OCI-LY7 (cell line): Measurements from ENCODE around the gene ABCC3.

ENCODE experiments used
- CTCF ChIP-seq: fragments of 200-600 bp; sonication (generic); conservative IDR thresholded peaks from 2 replicates; pipeline ENCODE4 v1.5.1; 2014; ENCODE audit warnings: mild to moderate bottlenecking, antibody characterized with exemption, low read length, moderate library complexity, mixed read lengths
- EZH2phosphoT487 ChIP-seq: fragments of 200-600 bp; sonication (generic); IDR thresholded peaks from 2 replicates; pipeline ENCODE4 v1.6.1; 2018; ENCODE audit warnings: low read depth, borderline replicate concordance, mild to moderate bottlenecking, mixed run types, antibody characterized with exemption, low read length, moderate library complexity, mixed read lengths

- TF ChIP-seq CTCF (no peak), EZH2phosphoT487 (no peak)
Measured at GRCh38 chr17:50599606-50600005, 35.1 kb upstream of the ABCC3 start.
